ENCODE data around the gene FCHSD2. TPM values are rescaled to one million over a fixed set of nuclear protein-coding genes. Genes with fewer than 3 reads are reported as not detected.
"Not testable (repeated sequence)": the region's sequence is repeated elsewhere in the genome, so short reads cannot be mapped to it uniquely, and the experiment has no call there.

FCHSD2 gene
- total RNA-seq, 1 experiment from 2014 or later, result 22.6 TPM

DNA sequence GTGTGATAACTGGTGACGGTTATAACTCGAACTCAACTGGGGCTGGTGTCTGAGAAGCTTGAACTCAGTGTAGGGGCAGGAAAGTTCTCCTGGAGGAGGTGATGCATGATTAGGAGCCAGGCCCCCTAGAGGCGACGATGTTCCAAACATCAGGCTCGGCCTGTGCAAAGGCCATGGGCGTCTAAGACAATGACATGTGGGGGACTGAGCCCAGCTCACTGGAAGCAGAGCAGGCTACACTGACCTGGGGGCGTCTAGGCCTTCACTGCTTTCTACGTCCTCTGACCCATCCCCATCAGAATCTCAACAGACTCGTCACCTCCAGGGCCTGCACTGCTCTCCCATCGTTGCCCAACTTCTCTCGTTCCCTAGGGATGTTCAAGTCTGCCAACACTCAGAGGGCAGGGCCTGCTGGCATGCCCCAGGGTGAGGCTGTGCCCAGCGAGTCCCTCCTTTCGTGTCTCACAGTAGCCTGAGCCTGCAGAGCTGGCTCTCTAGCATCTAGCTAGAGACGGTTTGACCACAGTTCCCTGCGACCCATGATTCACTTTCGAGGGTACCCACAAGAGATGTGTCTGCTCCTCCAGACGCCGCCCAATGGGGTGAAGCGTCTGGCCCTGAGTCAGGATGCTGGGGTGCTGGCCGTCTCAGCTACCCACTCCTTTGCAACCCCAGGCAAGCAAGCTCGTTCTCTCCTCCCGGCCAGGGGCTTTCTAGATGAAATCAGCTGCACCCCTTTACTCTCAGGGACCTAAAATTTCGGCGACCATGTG, 329.0 kb downstream of the FCHSD2 start:
- CTCF ChIA-PET, result interaction anchor here (0.6 to 1.6 kb wide), 5 partner anchors 19 to 129 kb away, joined by 3 to 7 read pairs (median 4); partner anchors contain the start of gene STARD10

GRCh38 chr11:72812604-72812966, 329.5 kb downstream of the FCHSD2 start:
- H3K9me3 ChIP-seq (ENCODE audit: insufficient read depth, low read depth), result no peaks in the 10 kb centered on the region
- peak overlapping the region; percentile 85 for H3K4me3 ChIP-seq
- no peak for TF ChIP-seq EZH2 (IDR thresholded peaks at IDR 0.05; ENCODE audit: low read depth)
- TF ChIP-seq CTCF (conservative IDR thresholded peaks at IDR 0.05), result no peak
- H3K79me2 ChIP-seq (ENCODE audit: low read depth), result peaks cover 27% of the 10 kb centered on the region
- ChIA-PET POLR2A (ENCODE audit: unreplicated experiment) (interaction anchor here (0.6 kb wide), 2 partner anchors 356 to 372 kb away, joined by 4 to 6 read pairs; no protein-coding TSS in a partner anchor), CTCF (interaction anchor here (0.8 to 1.6 kb wide), 4 partner anchors 18 to 129 kb away, joined by 3 to 7 read pairs (median 4); partner anchors contain the start of gene STARD10)
- peaks cover 49% of the 10 kb centered on the region for H3K4me1 ChIP-seq (replicated peaks; ENCODE audit: insufficient read depth)
- peak overlapping the region; percentile 74 for H3K27ac ChIP-seq
- no peaks in the 10 kb centered on the region for H3K9me2 ChIP-seq (ENCODE audit: insufficient read depth)
- H3K36me3 ChIP-seq (ENCODE audit: low read depth), result no peaks in the 10 kb centered on the region
- no peaks in the 10 kb centered on the region for H4K20me1 ChIP-seq (ENCODE audit: insufficient read depth)
- DNase-seq, result peak in 1 of 2 experiments; percentile 60
- no TSS peak for BruUV-seq (replicated peaks)
- peak overlapping the region; percentile 96 for H3K4me2 ChIP-seq
- H2AFZ ChIP-seq, result peak overlapping the region; percentile 45; the same call in 1 of the 2 replicates
- no peaks in the 10 kb centered on the region for H3K27me3 ChIP-seq (ENCODE audit: insufficient read depth, low read depth)
- intact Hi-C loops (cut with micrococcal nuclease; ENCODE audit: unreplicated experiment), result loop anchor here (2.0 to 10.0 kb wide), 2 partner anchors 88 to 228 kb away; no protein-coding TSS in a partner anchor
- peaks cover 38% of the 10 kb centered on the region for H3F3A ChIP-seq (ENCODE audit: insufficient read depth, low read depth)

More for the DNA sequence above, 329.0 kb downstream of the FCHSD2 start:
- peak overlapping the region; percentile 96 for H3K4me2 ChIP-seq
- H3K9me3 ChIP-seq (ENCODE audit: insufficient read depth, low read depth), result no peaks in the 10 kb centered on the region
- peaks cover 43% of the 10 kb centered on the region for H3K4me1 ChIP-seq (replicated peaks; ENCODE audit: insufficient read depth)
- peak; percentile 59 to 70 for DNase-seq
- H3F3A ChIP-seq (ENCODE audit: insufficient read depth, low read depth), result peaks cover 32% of the 10 kb centered on the region
- peak overlapping the region; percentile 85 for H3K4me3 ChIP-seq
- H4K20me1 ChIP-seq (ENCODE audit: insufficient read depth), result no peaks in the 10 kb centered on the region
- intact Hi-C loops (cut with micrococcal nuclease; ENCODE audit: unreplicated experiment), result loop anchor here (2.0 to 10.0 kb wide), 2 partner anchors 88 to 228 kb away; no protein-coding TSS in a partner anchor
- BruUV-seq (replicated peaks), result TSS peak; percentile 48
- H3K27ac ChIP-seq, result peak overlapping the region; percentile 74
- no peaks in the 10 kb centered on the region for H3K36me3 ChIP-seq (ENCODE audit: low read depth)
- no peaks in the 10 kb centered on the region for H3K27me3 ChIP-seq (ENCODE audit: insufficient read depth, low read depth)
- POLR2A ChIA-PET (ENCODE audit: unreplicated experiment), result interaction anchor here (0.6 kb wide), 4 partner anchors 14 to 371 kb away, joined by 4 to 8 read pairs (median 5); no protein-coding TSS in a partner anchor
- peaks cover 27% of the 10 kb centered on the region for H3K79me2 ChIP-seq (ENCODE audit: low read depth)
- no peaks in the 10 kb centered on the region for H3K9me2 ChIP-seq (ENCODE audit: insufficient read depth)
- TF ChIP-seq CTCF (conservative IDR thresholded peaks at IDR 0.05), result peak; percentile 80
- no peak for TF ChIP-seq EZH2 (IDR thresholded peaks at IDR 0.05; ENCODE audit: low read depth)
- peak overlapping the region; percentile 93 for H2AFZ ChIP-seq

DNA sequence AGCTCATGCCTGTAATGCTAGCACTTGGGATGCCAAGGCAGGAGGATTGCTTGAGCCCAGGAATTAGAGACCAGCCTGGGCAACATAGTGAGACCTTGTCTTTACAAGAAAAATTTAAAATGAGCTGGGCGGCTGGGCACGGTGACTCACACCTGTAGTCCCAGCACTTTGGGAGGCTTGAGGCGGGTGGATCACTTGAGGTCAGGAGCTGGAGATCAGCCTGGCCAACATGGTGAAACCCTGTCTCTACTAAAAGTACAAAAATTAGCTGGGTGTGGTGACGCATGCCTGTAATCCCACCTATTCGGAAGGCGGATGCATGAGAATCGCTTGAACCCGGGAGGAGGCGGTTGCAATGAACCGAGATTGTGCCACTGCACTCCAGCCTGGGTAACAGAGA, 330.4 kb downstream of the FCHSD2 start:
- intact Hi-C loops (cut with micrococcal nuclease; ENCODE audit: unreplicated experiment), result loop anchor here (2.0 to 10.0 kb wide), 2 partner anchors 87 to 227 kb away; no protein-coding TSS in a partner anchor
- POLR2A ChIA-PET (ENCODE audit: unreplicated experiment), result interaction anchor here (0.7 kb wide), 1 partner anchor 448 kb away, joined by 3 read pairs; no protein-coding TSS in a partner anchor

More for the DNA sequence above, 330.4 kb downstream of the FCHSD2 start:
- H3K36me3 ChIP-seq (ENCODE audit: low read depth); CTCF ChIA-PET; BruUV-seq (replicated peaks); H4K20me1 ChIP-seq (ENCODE audit: insufficient read depth); DNase-seq; H3K27ac ChIP-seq; H3K27me3 ChIP-seq (ENCODE audit: insufficient read depth, low read depth); H3K9me3 ChIP-seq (ENCODE audit: insufficient read depth, low read depth); H2AFZ ChIP-seq; H3K9me2 ChIP-seq (ENCODE audit: insufficient read depth); H3K4me3 ChIP-seq: not testable (repeated sequence)
- Histone ChIP-seq H3K4me1 (replicated peaks; ENCODE audit: insufficient read depth) (peaks cover 58% of the 10 kb centered on the region), H3K79me2 (ENCODE audit: low read depth) (peaks cover 27% of the 10 kb centered on the region), H3F3A (ENCODE audit: insufficient read depth, low read depth) (peaks cover 47% of the 10 kb centered on the region), H3K4me2 (peak overlapping the region; percentile 96)

All from PC-9 (cell line).